T-helper 17 cell (primary cell): ENCODE data around the gene CEP170B. TPM values are rescaled to one million over a fixed set of nuclear protein-coding genes. Genes with fewer than 3 reads are reported as not detected.
"Not testable (repeated sequence)": the region's sequence is repeated elsewhere in the genome, so short reads cannot be mapped to it uniquely, and the experiment has no call there.

Experiments used
- ATAC-seq: fragments of 150-1000 bp; cut with Tn5 transposase; 2 replicates; pipeline ENCODE4 v1.10.0; 2021; ENCODE audit warnings: mild to moderate bottlenecking, moderate library complexity
- DNase-seq, 3 donors: peaks; one replicate each; pipeline versions ENCODE4 v3.0.0 to v3.0.0-alpha.2; 2020 to 2021
- H3K9me3 ChIP-seq: one replicate; pipeline ENCODE4 v1.7.0; 2013; ENCODE audit warnings: low read length, mild to moderate bottlenecking; ENCODE audit not compliant: control insufficient read depth, poor library complexity, severe bottlenecking
- H3K27ac Mint-ChIP-seq: one replicate; pipeline ENCODE4 v1.8.0; 2022; ENCODE audit warnings: mild to moderate bottlenecking, moderate library complexity, mixed read lengths
- H3K27me3 Mint-ChIP-seq: one replicate; pipeline ENCODE4 v1.8.0; 2022; ENCODE audit warnings: mixed read lengths
- H3K36me3 Mint-ChIP-seq: one replicate; pipeline ENCODE4 v1.8.0; 2022; ENCODE audit warnings: low read depth, mixed read lengths
- H3K4me1 Mint-ChIP-seq: one replicate; pipeline ENCODE4 v1.8.0; 2022; ENCODE audit warnings: mild to moderate bottlenecking, mixed read lengths
- H3K4me3 Mint-ChIP-seq: one replicate; pipeline ENCODE4 v1.8.0; 2022; ENCODE audit warnings: mild to moderate bottlenecking, moderate library complexity, mixed read lengths
- total RNA-seq, 4 donors: library from RNA in 2 of 4; stranded (reverse) in 2 of 4; gene quantifications; one replicate each; pipeline ENCODE4 v1.2.3 and lab custom pipeline; 2022 to 2026

The CEP170B gene
- total RNA-seq, 2 donors from 2014 or later, result 7.0 to 7.7 TPM

GRCh38 chr14:104938436-104938835 is 73.4 kb downstream of the CEP170B start:
- H3K27me3 Mint-ChIP-seq, result peaks cover 16% of the 10 kb centered on the region
- no peak for DNase-seq
- no peaks in the 10 kb centered on the region for H3K9me3 ChIP-seq
- peaks cover 5% of the 10 kb centered on the region for H3K4me1 Mint-ChIP-seq
- no peaks in the 10 kb centered on the region for H3K36me3 Mint-ChIP-seq
- H3K27ac Mint-ChIP-seq, result no peak overlapping the region
- H3K4me3 Mint-ChIP-seq, result no peak overlapping the region
- no peak for ATAC-seq

DNA sequence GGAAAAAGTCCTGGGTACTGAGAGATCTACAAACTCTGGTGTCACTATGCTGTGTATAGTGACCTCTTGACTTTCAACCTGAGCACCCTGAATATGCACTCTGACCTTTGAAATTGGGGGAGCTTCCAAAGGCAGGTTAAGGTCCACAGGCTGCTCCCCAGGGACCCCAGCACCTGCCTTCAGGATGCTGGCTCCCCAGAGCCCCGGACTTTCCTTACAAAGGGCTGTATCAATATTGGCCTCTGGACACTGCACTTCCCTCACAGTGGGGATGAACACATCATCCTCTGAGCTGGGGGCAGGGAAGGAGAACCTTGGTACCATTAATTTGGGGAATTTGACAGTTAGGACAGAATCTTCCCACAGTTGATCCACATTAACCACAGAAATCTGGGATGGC is 73.9 kb downstream of the CEP170B start:
- Mint-ChIP-seq H3K36me3 (no peaks in the 10 kb centered on the region), H3K4me3 (no peak overlapping the region), H3K4me1 (peaks cover 5% of the 10 kb centered on the region), H3K27me3 (peaks cover 16% of the 10 kb centered on the region), H3K27ac (no peak overlapping the region)
- no peaks in the 10 kb centered on the region for H3K9me3 ChIP-seq
- ATAC-seq (no peak), DNase-seq (no peak)

DNA sequence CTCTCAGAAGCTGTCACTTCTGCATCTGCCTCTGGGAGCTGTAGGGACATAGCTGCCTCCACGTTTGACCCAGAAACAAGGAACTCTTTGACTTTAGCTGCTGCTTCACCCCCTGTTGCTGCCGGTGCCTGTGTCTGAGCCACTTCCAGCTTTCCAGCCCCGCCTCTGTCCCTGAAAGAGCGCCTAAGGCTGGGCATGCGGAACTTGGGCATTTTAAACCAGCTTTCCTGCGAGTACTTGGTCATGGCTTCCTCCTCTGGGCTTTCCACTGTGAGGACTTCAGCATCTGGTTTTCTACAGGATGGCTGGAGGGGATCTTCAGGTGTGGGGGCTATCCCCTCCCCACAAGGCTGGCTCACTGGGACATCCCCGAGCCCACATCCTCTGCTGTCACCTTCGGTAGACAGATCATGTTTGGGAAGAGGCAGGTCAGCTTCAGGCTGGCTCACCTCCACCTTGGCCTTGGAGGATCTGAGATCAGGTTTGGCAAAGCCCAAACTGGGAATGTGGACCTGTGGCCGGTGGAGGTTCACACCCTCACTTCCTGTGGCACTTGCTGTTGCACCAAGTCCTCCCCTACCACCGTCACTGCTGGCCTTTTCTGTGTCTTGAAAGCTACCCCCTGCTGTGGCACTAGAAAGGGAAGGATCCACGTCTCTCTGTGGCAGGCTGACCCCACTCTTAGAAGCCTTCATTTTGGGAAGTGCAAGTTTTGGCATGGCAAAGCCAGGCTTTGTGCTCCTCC is 74.8 kb downstream of the CEP170B start:
- H3K27me3 Mint-ChIP-seq, result peaks cover 10% of the 10 kb centered on the region
- no peak overlapping the region for H3K4me3 Mint-ChIP-seq
- DNase-seq, result no peak
- no peak overlapping the region for H3K27ac Mint-ChIP-seq
- H3K9me3 ChIP-seq, result no peaks in the 10 kb centered on the region
- H3K36me3 Mint-ChIP-seq, result no peaks in the 10 kb centered on the region
- ATAC-seq, result no peak
- peaks cover 2% of the 10 kb centered on the region for H3K4me1 Mint-ChIP-seq

DNA sequence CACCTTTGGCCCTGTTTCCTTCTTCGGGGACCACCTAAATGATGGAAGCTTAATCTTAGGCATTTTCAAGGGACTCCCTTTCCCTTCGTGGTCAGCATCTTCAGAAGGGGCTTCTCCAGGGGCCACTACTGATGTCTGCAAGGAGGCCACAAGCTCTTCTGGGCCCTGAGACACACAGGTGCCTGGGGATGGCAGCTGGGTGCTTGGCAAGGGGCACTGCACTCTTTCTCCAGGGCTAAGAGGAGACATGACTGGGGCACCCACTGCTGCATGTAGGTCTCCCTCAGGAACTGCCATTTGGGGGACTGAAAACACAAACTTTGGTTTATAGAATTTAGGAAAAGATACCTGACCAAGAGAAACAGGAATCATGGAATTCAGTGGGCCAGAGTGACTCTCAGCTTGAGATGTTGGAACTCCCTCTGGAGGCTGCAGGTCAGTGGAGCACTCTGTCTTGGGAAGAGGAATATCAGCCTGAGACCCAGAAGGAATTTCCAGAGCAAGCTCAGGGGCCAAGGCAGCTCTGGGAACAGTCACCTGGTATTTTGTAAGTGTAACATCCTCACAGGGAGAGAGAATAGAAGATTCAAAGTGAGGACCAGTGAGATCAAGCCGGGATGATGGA is 75.6 kb downstream of the CEP170B start:
- Mint-ChIP-seq H3K36me3 (no peaks in the 10 kb centered on the region), H3K4me3 (no peak overlapping the region), H3K27me3 (peaks cover 9% of the 10 kb centered on the region), H3K27ac (no peak overlapping the region), H3K4me1 (peaks cover 2% of the 10 kb centered on the region)
- DNase-seq (no peak), ATAC-seq (no peak)
- H3K9me3 ChIP-seq, result no peaks in the 10 kb centered on the region

GRCh38 chr14:104941508-104942365 is 76.7 kb downstream of the CEP170B start:
- no peaks in the 10 kb centered on the region for H3K9me3 ChIP-seq
- DNase-seq (no peak), ATAC-seq (no peak)
- no peak overlapping the region for H3K27ac Mint-ChIP-seq
- H3K4me1 Mint-ChIP-seq, result peaks cover 2% of the 10 kb centered on the region
- peaks cover 9% of the 10 kb centered on the region for H3K27me3 Mint-ChIP-seq
- H3K4me3 Mint-ChIP-seq, result no peak overlapping the region
- no peaks in the 10 kb centered on the region for H3K36me3 Mint-ChIP-seq

DNA sequence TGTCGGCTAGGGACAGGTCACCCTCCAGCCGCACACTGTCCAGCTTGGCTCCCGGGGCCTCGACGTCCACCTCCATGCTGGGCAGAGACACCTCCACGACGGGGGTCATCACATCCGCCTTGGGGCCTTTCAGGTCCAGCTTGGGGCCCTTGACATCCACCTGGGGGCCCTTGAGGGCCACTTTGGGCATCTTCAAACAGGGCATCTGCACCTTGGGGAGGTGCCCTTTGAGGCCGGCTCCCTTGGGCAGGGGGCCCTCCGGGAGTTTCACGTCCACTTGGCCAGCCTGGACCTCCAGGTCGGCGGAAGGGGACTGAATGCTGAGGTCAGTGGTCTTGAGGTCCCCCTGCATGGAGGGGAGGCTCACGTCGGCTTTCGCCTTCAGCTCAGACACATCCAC is 77.5 kb downstream of the CEP170B start:
- ATAC-seq (no peak), DNase-seq (no peak)
- Mint-ChIP-seq H3K36me3 (no peaks in the 10 kb centered on the region), H3K4me1 (peaks cover 2% of the 10 kb centered on the region), H3K27me3 (peaks cover 9% of the 10 kb centered on the region), H3K4me3 (no peak overlapping the region), H3K27ac (no peak overlapping the region)
- H3K9me3 ChIP-seq, result no peaks in the 10 kb centered on the region

DNA sequence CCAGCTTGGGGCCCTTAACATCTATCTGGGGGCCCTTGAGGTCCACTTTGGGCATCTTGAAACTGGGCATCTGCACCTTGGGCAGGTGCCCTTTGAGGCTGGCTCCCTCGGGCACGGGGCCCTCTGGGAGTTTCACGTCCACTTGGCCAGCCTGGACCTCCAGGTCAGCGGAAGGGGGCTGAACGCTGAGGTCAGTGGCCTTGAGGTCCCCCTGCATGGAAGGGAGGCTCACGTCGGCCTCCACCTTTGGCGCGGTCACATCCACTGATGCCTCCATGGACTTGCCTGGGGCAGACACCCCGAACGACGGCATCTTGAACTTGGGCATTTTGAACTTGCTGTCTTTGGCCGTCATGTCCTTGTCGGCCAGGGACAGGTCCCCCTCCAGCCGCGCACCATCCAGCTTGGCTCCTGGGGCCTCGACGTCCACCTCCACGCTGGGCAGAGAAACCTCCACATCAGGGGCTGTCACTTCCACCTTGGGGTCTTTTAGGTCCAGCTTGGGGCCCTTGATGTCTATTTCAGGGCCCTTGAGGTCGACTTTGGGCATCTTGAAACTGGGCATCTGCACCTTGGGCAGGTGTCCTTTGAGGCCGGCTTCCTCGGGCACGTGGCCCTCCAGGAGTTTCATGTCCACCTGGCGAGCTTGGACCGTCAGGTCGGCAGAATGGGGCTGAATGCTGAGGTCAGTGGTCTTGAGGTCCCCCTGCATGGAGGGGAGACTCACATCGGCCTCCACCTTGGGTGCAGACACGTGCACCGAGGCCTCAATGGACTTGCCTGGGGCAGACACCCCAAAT is 78.3 kb downstream of the CEP170B start:
- DNase-seq, result peak in 1 of 3 donors; percentile 2
- H3K9me3 ChIP-seq, H3K27me3 Mint-ChIP-seq, H3K4me3 Mint-ChIP-seq, ATAC-seq, H3K27ac Mint-ChIP-seq, H3K36me3 Mint-ChIP-seq, H3K4me1 Mint-ChIP-seq: not testable (repeated sequence)

- not testable (repeated sequence) for H3K27me3 Mint-ChIP-seq, ATAC-seq, H3K9me3 ChIP-seq, H3K36me3 Mint-ChIP-seq, DNase-seq, H3K27ac Mint-ChIP-seq, H3K4me1 Mint-ChIP-seq, H3K4me3 Mint-ChIP-seq
Observed at GRCh38 chr14:104944016-104944308, 78.9 kb downstream of the CEP170B start.

GRCh38 chr14:104944436-104945205 is 79.6 kb downstream of the CEP170B start:
- H3K4me3 Mint-ChIP-seq, H3K27me3 Mint-ChIP-seq, ATAC-seq, H3K36me3 Mint-ChIP-seq, H3K4me1 Mint-ChIP-seq, H3K27ac Mint-ChIP-seq, H3K9me3 ChIP-seq: not testable (repeated sequence)
- DNase-seq, result peak in 1 of 3 donors; percentile 3

DNA sequence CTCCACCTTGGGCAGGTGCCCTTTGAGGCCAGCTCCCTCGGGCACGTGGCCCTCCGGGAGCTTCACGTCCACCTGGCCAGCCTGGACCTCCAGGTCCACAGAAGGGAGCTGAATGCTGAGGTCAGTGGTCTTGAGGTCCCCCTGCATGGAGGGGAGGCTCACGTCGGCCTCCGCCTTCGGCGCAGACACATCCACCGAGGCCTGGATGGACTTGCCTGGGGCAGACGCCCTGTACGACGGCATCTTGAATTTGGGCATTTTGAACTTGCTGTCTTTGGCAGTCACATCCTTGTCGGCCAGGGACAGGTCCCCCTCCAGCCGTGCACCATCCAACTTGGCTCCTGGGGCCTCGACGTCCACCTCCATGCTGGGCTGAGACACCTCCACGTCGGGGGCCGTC is 80.2 kb downstream of the CEP170B start:
- not testable (repeated sequence) for H3K4me1 Mint-ChIP-seq, H3K36me3 Mint-ChIP-seq, H3K27ac Mint-ChIP-seq, ATAC-seq, H3K27me3 Mint-ChIP-seq, H3K4me3 Mint-ChIP-seq, H3K9me3 ChIP-seq, DNase-seq
